Hematopoietic multipotent progenitor cell treated with erythropoietin and hydrocortisone succinate and interleukin-3 and kit ligand, for 15 days (in vitro differentiated cells): ENCODE measurements around the gene PLD1.
"Not testable (repeated sequence)": the region's sequence is repeated elsewhere in the genome, so short reads cannot be mapped to it uniquely, and the experiment has no call there.

Source experiments
- DNase-seq: peaks from one replicate; pipeline ENCODE4 v3.0.0-alpha.2; 2015; ENCODE audit warnings: low spot score

Gene PLD1

GRCh38 chr3:171809861-171810628 is at the start of gene PLD1:
Gene PLD1 (minus strand): TSS chr3:171810483. CDS start chr3:171738051, 72,432 bp downstream.
- peak; percentile 44 for DNase-seq

- not testable (repeated sequence) for DNase-seq
These were observed 48.5 kb upstream of the PLD1 start for GRCh38 chr3:171858770-171859169.

GRCh38 chr3:171854649-171855305 is 44.5 kb upstream of the PLD1 start:
- no peak for DNase-seq

GRCh38 chr3:171851660-171852058 is 41.4 kb upstream of the PLD1 start:
- no peak for DNase-seq

GRCh38 chr3:171850960-171851659 is 40.8 kb upstream of the PLD1 start:
- no peak for DNase-seq

GRCh38 chr3:171850320-171850959 is 40.2 kb upstream of the PLD1 start:
- DNase-seq = no peak

- no peak for DNase-seq
These were observed 39.5 kb upstream of the PLD1 start for GRCh38 chr3:171849617-171850319.

GRCh38 chr3:171847595-171848259 is 37.4 kb upstream of the PLD1 start:
- DNase-seq = no peak

GRCh38 chr3:171847133-171847532 is 36.9 kb upstream of the PLD1 start:
- no peak for DNase-seq

GRCh38 chr3:171846597-171846996 is 36.3 kb upstream of the PLD1 start:
- DNase-seq = no peak

- DNase-seq = no peak
These were observed 35.4 kb upstream of the PLD1 start for GRCh38 chr3:171845481-171846284.

GRCh38 chr3:171844873-171845272 is 34.6 kb upstream of the PLD1 start:
- no peak for DNase-seq

GRCh38 chr3:171842864-171843518 is 32.7 kb upstream of the PLD1 start, which contains the start of gene TMEM212:
Gene TMEM212 (plus strand): TSS chr3:171843349. CDS start chr3:171843384, 35 bp downstream.
- DNase-seq = no peak

- DNase-seq = no peak
These were observed 31.3 kb upstream of the PLD1 start for GRCh38 chr3:171841620-171842000.

GRCh38 chr3:171840811-171841619 is 30.7 kb upstream of the PLD1 start:
- no peak for DNase-seq

- no peak for DNase-seq
These were observed 30.1 kb upstream of the PLD1 start for GRCh38 chr3:171840445-171840810.

- DNase-seq = no peak
These were observed 29.0 kb upstream of the PLD1 start for GRCh38 chr3:171839270-171839669.

- DNase-seq = no peak
These were observed 28.0 kb upstream of the PLD1 start for GRCh38 chr3:171838218-171838720.

GRCh38 chr3:171837698-171838097 is 27.4 kb upstream of the PLD1 start:
- DNase-seq = no peak
